HG02981 (cell line): ENCODE data around the gene VTA1.

Source experiments
- ATAC-seq: cut with Tn5 transposase; IDR thresholded peaks from one replicate; pipeline ENCODE4 v1.9.1; 2021; ENCODE audit warnings: mild to moderate bottlenecking, moderate library complexity; ENCODE audit not compliant: unreplicated experiment

The VTA1 gene

GRCh38 chr6:142262231-142262630 lies 115.2 kb downstream of the VTA1 start:
- ATAC-seq, result no peak

DNA sequence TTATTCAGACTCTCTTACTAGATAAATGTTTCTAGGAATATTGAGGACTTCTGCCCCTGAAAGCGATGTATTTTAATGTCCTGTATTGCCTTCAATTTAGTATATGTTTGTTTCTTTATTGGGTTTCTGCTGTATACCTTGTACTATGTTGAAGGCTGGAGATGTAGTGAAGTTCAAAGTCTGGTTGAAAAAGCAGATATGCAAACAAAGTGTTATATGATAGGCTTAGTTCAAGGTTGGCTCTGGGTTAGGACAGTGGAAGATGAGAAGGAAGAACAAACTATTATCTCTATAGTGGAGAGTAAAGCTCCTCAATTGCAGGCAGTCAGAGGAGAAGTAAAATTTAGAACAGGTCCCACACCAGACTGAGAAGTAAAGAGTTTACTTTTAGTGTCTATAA lies 118.4 kb downstream of the VTA1 start:
- no peak for ATAC-seq

DNA sequence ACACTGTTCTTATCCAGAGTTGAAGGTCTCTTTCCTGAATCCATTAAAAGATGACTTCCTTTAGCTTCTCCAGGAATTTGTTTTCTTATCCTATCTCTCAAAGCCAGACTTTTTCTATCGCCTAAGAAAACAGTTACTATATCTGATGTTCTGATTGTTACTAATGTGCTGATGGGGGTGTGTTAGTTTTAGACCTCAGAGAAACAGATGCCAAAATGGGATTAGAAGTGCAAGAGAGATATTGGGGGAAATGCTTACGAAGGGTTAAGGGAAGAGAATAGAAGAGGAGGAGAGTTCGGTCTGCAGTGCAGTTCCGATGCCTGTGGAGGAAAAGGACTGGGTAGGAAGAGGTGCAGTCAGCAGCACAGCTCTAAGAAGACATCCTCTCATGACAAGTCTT lies 119.0 kb downstream of the VTA1 start:
- no peak for ATAC-seq

DNA sequence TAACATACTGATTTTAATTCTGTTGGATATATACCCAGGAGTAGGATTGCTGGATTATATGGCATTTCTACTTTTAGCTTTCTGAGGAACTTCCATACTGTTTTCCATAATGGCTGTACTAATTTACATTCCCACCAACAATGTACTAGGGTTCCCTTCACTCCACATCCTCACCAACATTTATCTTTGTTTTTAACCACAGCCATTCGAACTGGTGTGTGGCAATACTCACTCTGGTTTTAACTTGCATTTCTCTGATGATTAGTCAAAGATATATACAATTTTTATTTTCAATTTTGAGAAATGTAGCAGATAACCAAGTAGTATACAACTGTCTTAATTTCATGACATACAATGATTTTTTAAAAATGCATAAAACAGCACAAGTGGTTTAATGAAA lies 124.4 kb downstream of the VTA1 start:
- no peak for ATAC-seq
